ENCODE data around the gene CARNS1. TPM values are rescaled to one million over a fixed set of nuclear protein-coding genes. Genes with fewer than 3 reads are reported as not detected.

Gene CARNS1
- total RNA-seq, 1 experiment from 2014 or later: not detected

- DNase-seq (ENCODE audit: low spot score): no peak
These were observed 40.0 kb upstream of the CARNS1 start for GRCh38 chr11:67375320-67376055.

- DNase-seq (ENCODE audit: low spot score): no peak
These were observed 39.2 kb upstream of the CARNS1 start for GRCh38 chr11:67376063-67376820.

GRCh38 chr11:67376873-67377808 is 38.3 kb upstream of the CARNS1 start:
- DNase-seq (ENCODE audit: low spot score): no peak

- no peak for DNase-seq (ENCODE audit: low spot score)
These were observed 36.9 kb upstream of the CARNS1 start for GRCh38 chr11:67378544-67378943.

- DNase-seq (ENCODE audit: low spot score): peak; percentile 54
These were observed 36.1 kb upstream of the CARNS1 start for GRCh38 chr11:67379061-67380058.

- no peak for DNase-seq (ENCODE audit: low spot score)
These were observed 34.1 kb upstream of the CARNS1 start for GRCh38 chr11:67381244-67381972.

GRCh38 chr11:67382276-67383136 is 33.0 kb upstream of the CARNS1 start:
- DNase-seq (ENCODE audit: low spot score): peak; percentile 62

GRCh38 chr11:67384851-67385366 is 30.6 kb upstream of the CARNS1 start:
- DNase-seq (ENCODE audit: low spot score): peak; percentile 57

GRCh38 chr11:67387069-67387468 is 28.4 kb upstream of the CARNS1 start:
- no peak for DNase-seq (ENCODE audit: low spot score)

- no peak for DNase-seq (ENCODE audit: low spot score)
These were observed 28.0 kb upstream of the CARNS1 start for GRCh38 chr11:67387518-67387917.

- no peak for DNase-seq (ENCODE audit: low spot score)
These were observed 26.0 kb upstream of the CARNS1 start for GRCh38 chr11:67389477-67389876.

- DNase-seq (ENCODE audit: low spot score): no peak
These were observed 24.6 kb upstream of the CARNS1 start for GRCh38 chr11:67390947-67391303.

- DNase-seq (ENCODE audit: low spot score): peak; percentile 91
These were observed 23.9 kb upstream of the CARNS1 start, which contains the start of gene RAD9A for GRCh38 chr11:67391304-67392182. RAD9A (plus strand) TSS chr11:67391986; CDS start chr11:67392045, 59 bp downstream.

- DNase-seq (ENCODE audit: low spot score): no peak
These were observed 23.2 kb upstream of the CARNS1 start for GRCh38 chr11:67392183-67392715.

- DNase-seq (ENCODE audit: low spot score): no peak
These were observed 22.0 kb upstream of the CARNS1 start for GRCh38 chr11:67393437-67393836.

- no peak for DNase-seq (ENCODE audit: low spot score)
These were observed 21.5 kb upstream of the CARNS1 start for GRCh38 chr11:67393990-67394389.

- no peak for DNase-seq (ENCODE audit: low spot score)
These were observed 19.8 kb upstream of the CARNS1 start for GRCh38 chr11:67395555-67396258.

Measured in H4 (cell line).